ENCODE measurements around the gene VPS51.

- TF ChIP-seq MAFK (IDR thresholded peaks at IDR 0.05; ENCODE audit: low read depth, low read length) (no peak), BHLHE40 (IDR thresholded peaks at IDR 0.05; ENCODE audit: low read depth, low read length) (no peak), CTCF (conservative IDR thresholded peaks at IDR 0.05; ENCODE audit: low read depth, low read length) (no peak), FOS (IDR thresholded peaks at IDR 0.05; ENCODE audit: low read depth, low read length) (no peak)
Measured at GRCh38 chr11:65124480-65125196, 28.6 kb downstream of the VPS51 start.

Data from IMR-90 (cell line).